ENCODE results near the gene SHCBP1. TPM values are rescaled to one million over a fixed set of nuclear protein-coding genes. Genes with fewer than 3 reads are reported as not detected.

SHCBP1 gene, protein sequence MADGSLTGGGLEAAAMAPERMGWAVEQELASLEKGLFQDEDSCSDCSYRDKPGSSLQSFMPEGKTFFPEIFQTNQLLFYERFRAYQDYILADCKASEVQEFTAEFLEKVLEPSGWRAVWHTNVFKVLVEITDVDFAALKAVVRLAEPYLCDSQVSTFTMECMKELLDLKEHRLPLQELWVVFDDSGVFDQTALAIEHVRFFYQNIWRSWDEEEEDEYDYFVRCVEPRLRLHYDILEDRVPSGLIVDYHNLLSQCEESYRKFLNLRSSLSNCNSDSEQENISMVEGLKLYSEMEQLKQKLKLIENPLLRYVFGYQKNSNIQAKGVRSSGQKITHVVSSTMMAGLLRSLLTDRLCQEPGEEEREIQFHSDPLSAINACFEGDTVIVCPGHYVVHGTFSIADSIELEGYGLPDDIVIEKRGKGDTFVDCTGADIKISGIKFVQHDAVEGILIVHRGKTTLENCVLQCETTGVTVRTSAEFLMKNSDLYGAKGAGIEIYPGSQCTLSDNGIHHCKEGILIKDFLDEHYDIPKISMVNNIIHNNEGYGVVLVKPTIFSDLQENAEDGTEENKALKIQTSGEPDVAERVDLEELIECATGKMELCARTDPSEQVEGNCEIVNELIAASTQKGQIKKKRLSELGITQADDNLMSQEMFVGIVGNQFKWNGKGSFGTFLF
- 1 to 10 TPM in 3 of 4 donors, under 1 TPM in 1; 0.57 to 2.4 (median 1.3) TPM for total RNA-seq

DNA sequence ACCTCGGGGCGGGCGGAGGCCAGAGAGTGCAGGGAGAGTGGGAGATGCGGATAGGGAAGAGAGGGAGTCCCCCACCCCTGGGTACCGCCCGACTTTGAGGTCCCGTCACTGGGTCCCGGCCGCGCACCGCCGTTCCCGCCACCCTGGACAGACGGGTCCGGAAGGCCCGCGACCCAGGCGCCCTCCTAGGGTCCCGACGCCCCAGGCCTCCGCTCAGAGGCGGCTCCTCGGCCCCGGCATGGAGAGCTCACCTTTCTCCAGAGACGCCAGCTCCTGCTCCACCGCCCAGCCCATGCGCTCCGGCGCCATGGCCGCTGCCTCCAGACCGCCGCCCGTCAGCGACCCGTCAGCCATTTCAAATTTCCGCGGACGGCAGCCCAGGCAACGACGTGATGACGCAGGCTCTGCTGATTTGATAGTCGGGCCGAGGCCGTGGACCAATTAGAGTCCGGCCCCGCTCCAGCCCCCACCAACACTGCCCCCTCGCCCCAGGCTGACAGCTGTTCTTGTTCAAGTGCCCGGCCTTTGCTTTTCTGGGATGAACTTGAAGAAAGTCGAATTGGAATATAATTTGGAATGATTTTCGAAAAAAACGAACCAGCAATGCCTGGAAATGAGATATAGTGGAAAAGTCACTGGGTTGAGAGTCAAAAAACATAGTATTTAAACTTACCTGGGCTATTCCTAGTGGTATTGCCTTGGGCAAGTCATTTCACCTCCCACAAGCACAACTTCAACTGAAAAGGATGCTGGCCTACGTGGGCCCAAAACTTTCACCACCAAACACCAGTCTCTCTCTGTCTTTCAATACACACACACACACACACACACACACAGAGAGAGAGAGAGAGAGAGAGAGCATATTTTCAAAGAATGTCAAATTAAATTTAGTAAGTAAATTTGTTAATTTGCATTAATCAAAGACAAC lies at the start of gene SHCBP1:
TSS of gene SHCBP1 (minus strand) at position 374 of the 928 bp plus-strand sequence. CDS start at position 354, 20 bp downstream.
- TF ChIP-seq, protein P1, sequence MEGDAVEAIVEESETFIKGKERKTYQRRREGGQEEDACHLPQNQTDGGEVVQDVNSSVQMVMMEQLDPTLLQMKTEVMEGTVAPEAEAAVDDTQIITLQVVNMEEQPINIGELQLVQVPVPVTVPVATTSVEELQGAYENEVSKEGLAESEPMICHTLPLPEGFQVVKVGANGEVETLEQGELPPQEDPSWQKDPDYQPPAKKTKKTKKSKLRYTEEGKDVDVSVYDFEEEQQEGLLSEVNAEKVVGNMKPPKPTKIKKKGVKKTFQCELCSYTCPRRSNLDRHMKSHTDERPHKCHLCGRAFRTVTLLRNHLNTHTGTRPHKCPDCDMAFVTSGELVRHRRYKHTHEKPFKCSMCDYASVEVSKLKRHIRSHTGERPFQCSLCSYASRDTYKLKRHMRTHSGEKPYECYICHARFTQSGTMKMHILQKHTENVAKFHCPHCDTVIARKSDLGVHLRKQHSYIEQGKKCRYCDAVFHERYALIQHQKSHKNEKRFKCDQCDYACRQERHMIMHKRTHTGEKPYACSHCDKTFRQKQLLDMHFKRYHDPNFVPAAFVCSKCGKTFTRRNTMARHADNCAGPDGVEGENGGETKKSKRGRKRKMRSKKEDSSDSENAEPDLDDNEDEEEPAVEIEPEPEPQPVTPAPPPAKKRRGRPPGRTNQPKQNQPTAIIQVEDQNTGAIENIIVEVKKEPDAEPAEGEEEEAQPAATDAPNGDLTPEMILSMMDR (IDR thresholded peaks at IDR 0.05; ENCODE audit: low read depth), result no peak

DNA sequence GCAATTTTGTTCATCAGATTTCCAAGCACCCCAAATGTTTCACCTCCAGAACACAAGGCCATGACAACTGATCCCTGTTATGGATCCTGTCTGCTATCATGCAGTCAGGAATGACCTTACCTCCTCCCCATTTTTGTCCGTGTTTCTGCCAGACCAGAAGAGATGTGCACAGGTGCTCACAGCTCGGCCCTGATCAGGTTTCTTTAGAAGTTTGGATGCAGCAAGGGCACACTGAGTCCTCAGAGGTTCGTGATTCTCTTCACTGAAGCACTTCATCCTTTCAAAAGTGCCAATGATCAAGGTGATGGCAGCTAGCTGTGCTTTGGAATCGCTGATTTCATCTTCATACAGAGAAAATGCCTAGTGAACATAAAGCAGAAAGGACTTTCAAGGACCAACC lies 40.9 kb upstream of the SHCBP1 start:
- TF ChIP-seq, protein P1 (IDR thresholded peaks at IDR 0.05; ENCODE audit: low read depth), result no peak

DNA sequence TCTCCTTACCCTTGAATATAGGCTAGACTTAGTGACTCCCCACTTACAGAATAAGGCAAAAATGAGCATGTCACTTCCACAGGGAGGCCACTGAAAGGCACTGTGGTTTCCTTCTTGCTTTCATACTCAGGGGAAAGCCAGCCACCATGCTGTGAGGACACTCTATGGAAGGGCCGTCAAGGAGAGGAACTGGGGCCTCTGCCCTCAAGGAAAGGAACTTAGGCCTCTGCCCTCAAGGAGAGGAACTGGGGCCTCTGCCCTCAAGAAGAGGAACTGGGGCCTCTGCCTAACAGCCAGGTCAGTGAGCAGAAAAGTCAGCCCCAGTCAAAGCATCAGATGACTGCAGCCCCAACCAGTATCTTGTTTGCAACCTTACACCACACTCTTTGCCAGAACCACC lies 37.7 kb upstream of the SHCBP1 start:
- TF ChIP-seq, protein P1 (IDR thresholded peaks at IDR 0.05; ENCODE audit: low read depth), result no peak

DNA sequence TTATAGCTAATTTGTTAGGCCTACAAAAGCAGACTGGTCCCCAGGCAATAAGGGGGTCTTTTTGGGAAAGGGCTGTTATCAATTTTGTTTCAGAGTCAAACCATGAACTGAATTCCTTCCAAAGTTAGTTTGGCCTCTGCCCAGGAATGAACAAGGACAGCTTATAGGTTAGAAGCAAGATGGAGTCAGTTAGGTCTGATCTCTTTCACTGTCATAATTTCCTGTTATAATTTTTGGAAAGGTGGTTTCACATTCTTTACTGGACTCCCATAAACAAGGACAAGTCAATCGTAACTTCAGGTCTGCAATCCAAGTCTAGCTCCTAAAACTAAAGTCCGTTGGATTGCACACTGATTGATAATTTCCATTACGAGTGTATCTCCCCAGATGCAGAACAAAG lies 30.1 kb upstream of the SHCBP1 start:
- TF ChIP-seq, protein P1 (IDR thresholded peaks at IDR 0.05; ENCODE audit: low read depth), result no peak

DNA sequence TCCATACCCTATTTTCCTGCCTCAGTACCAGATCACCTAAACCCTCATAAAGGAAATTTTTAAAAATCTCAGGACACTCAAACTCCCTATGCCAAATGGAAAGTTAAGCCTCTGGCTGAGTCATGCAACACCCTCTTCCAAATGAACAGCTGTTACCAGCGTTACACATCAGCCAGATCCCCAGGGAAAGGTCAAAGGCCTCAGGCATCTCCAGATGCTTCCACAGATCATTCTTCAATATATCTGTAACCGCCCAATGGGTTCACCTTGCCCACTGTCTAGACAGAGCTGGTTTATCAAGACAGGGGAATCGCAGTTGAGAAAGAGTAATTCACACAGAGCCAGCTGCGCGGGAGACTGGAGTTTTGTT lies 29.1 kb upstream of the SHCBP1 start:
- TF ChIP-seq, protein P1 (IDR thresholded peaks at IDR 0.05; ENCODE audit: low read depth), result no peak

DNA sequence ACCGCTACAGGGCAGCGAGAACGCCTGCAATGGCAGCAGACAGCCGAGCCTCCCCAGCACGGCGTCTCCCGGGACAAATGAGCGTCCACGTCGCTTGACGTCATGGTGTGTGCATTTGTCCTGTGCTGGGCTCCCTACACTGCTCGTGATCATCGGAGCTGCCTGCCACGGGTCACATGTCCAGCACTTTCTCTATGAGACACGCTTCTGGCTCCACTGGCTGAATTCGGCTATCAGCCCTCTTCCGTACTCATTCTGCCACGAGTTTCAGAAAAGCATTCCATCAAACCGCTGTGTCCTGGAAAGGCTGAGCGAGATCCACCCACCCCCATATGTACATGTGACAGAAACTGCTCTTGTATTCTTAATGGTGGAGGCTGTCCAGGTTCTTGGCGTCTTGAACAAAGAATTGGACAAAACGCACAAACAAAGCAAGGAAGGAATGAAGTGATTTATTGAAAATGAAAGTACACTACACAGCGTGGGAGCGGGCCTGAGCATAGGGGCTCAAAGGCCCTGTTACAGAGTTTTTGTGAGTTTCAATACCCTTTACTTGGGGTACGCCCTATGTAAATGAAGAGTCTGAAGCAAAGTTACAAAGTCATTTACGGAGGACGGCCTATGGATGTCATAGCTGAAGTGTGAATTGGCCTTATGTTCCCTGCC lies 28.5 kb upstream of the SHCBP1 start:
- TF ChIP-seq, protein P1 (IDR thresholded peaks at IDR 0.05; ENCODE audit: low read depth), result no peak
